Glomerular visceral epithelial cell (primary cell): ENCODE data around the gene POLH.
"Not testable (repeated sequence)": the region's sequence is repeated elsewhere in the genome, so short reads cannot be mapped to it uniquely, and the experiment has no call there.

Source experiments
- DNase-seq: peaks from one replicate; pipeline ENCODE4 v3.0.0-alpha.2; 2016; ENCODE audit errors: extremely low spot score

POLH gene

DNA sequence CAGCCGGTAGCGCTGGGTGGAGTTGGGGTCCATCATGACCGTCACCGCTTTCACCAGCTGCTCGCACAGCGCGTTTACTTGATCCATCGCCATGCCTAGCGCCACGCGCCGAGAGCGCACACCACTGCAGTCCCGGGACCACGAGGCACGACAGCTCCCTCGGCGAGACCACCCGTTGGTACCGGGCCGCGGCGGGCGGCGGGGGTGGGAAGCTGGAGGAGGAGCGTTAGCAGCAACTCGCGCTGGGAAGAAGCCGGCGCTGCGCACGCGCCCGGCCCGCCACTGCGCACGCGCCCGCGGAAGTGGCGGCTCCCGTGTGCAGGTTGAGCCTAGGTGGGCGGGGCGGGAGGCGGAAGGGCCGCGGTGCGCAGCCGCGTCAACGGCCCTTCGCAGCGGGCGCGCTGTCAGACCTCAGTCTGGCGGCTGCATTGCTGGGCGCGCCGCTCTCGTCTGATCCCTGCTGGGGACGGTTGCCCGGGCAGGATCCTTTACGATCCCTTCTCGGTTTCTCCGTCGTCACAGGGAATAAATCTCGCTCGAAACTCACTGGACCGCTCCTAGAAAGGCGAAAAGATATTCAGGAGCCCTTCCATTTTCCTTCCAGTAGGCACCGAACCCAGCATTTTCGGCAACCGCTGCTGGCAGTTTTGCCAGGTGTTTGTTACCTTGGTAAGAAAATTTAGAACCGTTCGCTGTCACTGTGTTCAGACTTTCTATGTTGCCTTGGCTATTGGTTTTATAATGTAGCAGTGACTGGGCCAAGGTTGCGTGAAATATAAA lies at the start of gene POLH, which contains the start of gene XPO5:
Gene POLH (plus strand): TSS at position 414 of the 780 bp plus-strand sequence. CDS start 6,135 bp downstream, outside the sequence.
Gene XPO5 (minus strand): TSS at position 267 of the 780 bp plus-strand sequence. CDS start 174 bp downstream, at position 93.
- DNase-seq: peak; percentile 95

DNA sequence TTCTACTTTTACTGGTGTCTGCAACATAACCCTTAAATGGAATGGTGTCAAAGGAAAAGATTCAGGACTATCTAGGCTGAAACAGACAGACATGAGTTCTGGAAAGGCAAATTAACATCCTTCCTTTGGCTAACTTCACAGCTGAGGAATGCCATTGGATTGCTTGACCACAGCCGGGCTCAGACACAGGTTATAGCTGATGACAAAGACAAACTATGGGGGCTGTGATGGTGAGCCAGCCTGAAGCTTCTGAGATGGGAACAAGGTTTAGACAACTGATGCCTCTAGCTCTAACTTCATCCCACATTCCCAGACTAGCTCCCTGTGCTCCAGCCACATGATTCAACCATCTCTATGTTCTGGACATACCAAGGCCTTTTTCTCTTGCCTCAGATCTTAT lies 43.8 kb upstream of the POLH start:
- DNase-seq: no peak

DNA sequence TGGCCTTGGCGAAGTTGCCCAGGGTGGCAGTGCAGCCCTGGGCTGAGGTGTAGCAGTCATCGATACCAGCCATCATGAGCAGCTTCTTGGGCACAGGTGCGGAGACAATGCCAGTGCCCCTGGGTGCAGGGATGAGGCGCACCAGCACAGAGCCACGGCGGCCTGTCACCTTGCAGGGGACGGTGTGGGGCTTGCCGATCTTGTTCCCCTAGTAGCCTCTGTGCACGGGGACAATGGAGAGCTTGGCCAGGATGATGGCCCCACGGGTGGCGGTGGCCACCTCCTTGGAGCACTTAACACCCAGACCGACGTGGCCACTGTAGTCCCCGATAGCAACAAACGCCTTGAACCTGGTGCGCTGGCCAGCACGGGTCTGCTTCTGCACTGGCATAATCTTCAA lies 37.0 kb upstream of the POLH start:
- not testable (repeated sequence) for DNase-seq

DNA sequence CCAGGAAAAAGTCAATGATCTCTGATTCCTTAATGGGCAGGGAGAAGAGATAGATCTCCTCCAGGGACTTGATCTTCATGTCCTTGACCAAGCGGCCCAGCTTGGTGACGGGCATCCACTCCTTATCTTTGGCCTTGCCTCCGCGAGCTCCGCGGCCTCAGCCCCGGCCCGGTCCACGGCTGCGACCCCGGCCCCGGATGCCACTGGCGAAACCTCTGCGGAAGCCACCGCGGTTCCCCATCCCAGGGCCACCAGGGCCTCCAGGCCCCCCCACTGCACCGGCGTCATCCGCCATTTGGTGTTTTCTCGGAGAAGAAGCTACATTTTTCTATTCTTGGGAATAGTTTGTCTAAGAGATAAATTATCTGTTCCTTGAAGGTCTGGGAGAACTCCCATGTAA lies 36.6 kb upstream of the POLH start:
- not testable (repeated sequence) for DNase-seq

DNA sequence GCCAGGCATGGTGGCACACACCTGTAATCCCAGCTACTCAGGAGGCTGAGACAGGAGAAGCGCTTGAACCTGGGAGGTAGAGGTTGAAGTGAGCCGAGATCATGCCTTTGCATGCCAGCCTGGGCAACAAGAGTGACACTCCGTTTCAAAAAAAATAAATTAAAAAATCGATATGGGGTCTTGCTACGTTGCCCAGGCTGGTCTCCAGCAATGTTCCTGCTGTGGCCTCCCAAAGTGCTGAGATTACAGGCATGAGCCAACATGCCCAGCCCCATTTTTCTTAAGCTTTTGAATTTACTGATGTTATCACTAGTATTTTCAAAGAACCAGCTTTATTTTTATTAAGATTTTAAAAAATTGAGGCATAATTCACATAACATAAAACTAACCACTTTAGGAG lies 35.5 kb upstream of the POLH start:
- no peak for DNase-seq

DNA sequence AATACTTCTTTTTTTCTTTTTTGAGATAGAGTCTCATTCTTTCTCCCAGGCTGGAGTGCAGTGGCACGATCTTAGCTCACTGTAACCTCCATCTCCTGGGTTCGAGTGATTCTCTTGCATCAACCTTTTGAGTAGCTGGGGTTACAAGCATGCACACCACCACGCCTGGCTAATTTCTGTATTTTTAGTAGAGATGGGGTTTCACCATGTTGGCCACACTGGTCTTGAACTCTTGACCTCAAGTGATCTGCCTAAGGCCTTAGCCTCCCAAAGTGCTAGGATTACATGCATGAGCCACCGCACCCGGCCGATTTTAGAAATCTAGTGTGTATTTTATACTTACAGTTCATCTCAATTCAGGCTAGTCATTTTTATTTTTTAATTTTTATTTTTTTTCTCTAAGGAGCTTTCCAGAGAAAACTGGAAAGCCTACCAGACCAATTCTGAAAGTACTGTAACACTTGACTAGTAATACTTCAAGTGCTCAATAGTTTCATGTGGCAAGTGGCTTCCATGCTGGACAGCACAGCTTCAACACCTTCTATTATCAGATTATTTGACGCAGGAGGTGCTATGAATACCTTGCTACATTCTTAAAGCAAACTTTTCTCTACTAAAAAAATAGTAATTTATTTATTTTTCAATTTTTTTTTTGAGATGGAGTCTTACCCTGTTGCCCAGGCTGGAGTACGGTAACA lies 34.1 kb upstream of the POLH start:
- DNase-seq: no peak

DNA sequence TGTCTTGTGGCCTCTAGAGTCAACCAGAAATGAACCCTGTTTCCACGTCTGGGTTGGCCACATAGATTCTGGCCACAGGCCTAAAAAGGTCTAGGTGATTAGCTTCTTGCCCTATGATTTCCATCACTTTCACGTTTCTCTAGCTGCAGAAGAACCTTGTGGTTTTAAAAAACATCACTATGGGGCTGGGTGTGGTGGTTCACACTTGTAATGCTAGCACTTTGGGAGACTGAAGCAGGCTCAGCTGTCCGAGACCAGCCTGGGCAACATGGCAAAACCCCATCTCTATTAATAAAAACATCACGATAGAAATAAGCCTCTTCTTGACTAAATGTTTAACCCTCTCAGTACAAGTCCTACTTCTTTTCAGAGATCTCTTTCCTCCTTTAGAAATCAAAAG lies 31.5 kb upstream of the POLH start:
- DNase-seq: no peak

DNA sequence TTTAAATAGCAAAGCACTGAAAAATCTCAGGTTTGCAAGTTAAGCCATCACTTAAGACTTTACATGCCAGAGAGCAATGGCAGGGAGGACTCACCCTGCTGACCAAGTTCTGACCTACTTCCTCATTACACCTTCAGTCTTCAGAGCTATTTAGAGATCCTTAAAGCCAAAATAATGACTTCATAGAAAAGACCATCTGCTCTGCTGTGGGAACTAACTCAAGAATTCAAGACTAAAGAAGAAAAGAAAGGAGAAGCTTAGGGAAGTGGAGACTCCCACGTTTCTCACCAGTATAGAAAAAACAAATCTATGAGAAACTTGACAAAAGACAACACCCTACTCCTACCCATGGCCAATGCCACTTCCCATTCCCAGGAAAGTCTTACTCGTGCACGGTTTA lies 28.8 kb upstream of the POLH start:
- no peak for DNase-seq

DNA sequence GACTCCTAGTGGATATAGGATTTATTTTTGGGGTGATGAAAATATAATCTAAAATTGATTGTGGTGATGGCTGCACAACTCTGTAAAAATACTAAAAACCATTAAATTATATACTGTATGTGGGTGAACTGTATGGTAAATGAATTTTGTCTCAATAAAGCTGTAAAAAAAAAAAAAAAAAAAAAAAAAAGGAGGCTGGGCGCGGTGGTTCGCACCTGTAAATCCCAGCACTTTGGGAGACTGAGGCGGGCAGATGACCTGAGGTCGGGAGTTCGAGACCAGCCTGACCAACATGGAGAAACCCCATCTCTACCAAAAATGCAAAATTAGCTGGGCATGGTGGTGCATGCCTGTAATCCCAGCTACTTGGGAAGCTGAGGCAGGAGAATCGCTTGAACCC lies 18.4 kb upstream of the POLH start:
- DNase-seq: not testable (repeated sequence)

DNA sequence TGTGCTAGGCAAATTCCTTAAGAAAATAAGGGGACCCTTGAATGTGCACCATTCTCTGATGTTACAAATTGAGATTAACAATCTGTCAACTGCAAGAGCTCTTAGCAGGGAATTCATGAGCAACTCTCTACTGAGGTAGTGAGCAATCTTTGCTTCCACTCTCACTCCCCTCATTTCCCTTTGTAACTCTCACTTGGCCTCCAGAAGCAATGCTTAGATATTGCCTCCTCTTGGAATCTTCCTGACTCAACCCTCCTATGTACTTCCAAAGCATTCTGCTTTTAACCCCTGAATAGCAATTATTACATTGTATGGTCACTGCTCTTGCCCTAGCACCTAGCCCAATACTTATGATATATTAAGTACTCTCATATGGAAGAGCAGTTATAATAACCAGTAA lies 16.7 kb upstream of the POLH start:
- no peak for DNase-seq

DNA sequence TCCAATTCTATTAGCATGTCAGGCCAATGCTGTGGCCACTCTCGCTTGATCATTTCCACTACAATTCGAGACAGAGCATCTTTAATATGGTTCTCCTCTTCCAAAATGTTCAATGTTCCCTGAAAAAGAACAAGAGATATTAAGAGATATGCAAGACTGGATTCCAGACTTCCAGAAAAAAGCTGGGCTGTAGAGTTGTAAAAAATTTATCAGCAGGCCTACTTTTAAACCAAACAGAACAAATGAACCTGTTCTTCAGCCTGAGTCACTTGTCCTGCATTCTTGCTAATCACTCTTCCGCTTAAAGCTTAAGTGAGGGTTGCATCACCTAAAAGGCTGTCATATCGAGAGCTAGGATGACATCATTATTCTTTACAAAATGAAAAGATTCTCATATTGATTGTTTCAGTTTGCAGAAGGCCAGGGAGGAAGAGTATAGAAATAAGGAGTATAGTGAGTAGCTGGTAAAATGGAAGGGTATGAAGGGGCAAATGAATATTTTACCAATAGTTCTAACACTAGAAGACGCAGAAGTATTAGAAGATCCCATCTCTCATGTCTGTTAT lies 5.0 kb upstream of the POLH start:
- DNase-seq: peak; percentile 72

DNA sequence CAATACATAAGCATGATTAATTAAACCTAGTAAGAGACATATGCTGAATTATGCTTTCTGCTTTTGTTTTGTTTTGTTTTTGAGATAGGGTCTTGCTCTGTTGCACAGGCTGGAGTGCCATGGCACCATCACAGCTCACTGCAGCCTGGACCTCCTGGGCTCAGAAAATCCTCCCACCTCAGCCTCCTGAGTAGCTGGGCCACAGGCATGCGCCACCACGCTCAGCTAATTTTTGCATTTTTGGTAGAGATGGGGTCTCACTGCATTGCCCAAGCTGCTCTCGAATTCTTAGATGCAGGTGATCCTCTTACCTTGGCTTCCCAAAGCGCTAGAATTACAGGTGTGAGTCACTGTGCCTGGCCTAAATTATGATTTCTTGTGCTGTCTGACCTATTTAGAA lies 4.0 kb upstream of the POLH start:
- DNase-seq: no peak

DNA sequence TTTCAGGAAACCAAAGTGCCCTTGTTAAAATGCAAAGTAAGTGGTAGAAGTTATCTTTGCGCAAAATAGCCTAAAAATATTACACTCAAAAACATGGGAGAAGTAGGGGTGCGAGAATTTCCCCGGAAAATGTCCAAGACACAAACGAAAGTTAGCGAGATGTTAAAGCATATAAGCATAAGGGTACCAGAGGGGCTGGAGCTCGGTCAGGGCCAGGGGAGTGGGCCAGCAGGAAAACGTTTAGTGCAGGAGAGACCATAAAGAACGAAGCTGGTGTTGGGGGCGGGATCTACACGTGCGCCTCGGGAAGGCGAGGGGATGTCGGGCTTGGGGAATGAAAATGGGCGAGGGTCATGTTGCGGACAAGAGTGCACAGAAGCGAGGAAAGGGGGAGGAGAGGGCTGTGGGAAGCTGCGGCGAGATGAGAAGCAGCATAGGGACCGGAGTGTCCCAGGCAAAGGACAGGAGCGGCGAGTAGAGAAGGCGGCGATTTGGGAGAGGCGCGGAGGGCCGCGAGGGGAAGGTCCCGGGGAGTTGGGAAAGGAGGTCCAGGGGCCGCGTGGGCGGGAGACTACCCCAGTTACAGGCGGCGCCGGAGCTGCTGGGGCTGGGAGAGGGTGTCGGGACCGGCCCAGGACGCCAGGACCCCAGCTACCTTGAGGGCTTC lies 747 bp upstream of the POLH start:
- peak; percentile 34 for DNase-seq

DNA sequence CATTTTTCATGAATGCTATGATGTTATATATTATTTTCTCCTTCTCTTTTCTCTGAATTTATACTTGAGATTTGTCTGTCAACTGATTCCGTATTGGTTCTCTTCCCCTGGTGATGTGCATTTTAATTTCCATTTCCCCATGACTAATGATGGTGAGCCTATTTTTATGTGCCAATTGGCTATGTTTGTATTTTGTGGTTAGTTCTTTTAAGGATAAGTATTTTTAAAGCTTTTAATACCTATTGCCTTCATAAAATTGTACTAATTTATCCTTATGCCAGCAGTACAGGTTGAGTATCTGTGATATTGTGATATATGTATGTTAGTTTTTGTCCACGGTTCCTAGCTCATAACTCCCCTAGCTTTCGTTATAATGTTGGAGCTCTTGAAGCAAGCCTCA lies 2.8 kb downstream of the POLH start:
- DNase-seq: no peak

DNA sequence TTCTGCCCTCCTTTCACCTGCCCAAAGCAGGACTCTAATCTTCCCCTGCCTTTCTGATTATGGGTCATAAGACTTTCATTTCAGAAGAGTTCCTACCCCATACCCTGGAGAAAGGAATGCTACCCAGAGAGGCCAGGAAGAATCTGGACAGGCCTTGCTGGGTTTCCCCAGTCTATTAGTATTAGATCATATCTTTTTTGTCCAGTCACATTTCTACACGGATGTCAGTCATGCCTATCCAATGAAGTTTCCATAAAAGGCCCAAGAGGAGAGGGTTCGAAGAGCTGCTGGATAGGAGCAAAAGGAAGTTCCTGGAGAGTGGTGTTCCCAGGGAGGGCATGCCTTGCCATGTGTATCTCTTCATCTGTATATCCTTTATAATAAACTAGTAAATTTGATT lies 3.2 kb downstream of the POLH start:
- DNase-seq: peak; percentile 73

DNA sequence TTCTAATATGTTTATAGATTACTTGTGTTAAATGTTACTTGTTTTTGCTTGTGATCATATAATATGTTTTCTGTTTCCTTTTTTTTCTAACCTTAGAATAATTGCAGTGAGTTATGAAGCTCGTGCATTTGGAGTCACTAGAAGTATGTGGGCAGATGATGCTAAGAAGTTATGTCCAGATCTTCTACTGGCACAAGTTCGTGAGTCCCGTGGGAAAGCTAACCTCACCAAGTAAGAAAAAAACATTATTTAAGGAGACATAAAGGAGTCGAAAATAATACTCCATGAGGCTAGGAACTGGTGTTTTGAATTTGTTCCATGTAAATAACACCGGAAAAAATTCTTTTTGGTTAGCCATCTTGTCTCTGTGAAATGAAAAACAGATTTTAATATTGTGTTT lies 6.9 kb downstream of the POLH start:
- no peak for DNase-seq

DNA sequence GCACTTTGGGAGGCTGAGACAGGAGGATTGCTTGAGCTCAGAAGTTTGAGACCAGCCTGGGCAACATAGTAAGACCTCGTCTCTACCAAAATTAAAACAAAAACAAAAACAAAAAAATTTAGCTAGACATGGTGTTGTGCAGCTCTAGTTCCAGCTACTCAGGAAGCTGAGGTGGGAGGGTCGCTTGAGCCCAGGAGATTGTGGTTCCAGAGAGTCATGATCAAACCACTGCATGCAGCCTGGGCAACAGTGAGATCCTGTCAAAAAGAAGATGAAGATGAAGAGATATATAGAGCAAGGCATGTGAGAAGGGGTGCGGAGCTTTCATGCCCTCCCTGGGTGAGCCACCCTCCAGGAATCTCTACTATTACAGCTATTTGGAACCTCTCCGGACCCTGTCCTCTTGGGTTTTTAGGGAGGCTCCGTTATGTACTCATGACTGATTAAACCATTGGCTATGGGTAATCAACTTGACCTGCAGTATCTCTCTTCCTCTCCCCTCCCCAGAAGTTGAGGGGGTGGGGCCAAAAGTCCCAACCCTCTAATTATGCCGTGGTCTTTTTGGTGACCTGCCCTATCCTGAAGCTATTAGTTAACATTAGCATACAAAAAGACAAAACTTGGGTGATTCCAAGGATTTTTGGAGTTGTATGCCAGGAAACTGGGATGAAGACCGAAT lies 9.0 kb downstream of the POLH start:
- DNase-seq: no peak

DNA sequence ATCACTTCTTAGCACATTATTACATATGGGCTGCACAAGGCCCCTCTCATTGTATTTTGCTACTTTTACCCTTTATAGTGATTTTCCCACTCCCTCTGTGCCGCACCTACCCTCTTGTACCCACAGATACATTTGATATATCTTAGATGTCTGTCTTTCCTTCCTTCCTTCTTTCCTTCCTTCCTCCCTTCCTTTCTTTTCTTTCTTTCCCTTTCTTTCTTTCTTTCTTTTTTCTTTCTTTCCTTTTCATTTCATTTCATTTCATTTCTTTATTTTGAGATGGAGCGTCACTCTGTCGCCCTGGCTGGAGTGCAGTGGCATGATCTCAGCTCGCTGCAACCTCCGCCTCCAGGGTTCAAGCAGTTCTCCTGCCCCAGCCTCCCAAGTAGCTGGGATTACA lies 12.2 kb downstream of the POLH start:
- no peak for DNase-seq

DNA sequence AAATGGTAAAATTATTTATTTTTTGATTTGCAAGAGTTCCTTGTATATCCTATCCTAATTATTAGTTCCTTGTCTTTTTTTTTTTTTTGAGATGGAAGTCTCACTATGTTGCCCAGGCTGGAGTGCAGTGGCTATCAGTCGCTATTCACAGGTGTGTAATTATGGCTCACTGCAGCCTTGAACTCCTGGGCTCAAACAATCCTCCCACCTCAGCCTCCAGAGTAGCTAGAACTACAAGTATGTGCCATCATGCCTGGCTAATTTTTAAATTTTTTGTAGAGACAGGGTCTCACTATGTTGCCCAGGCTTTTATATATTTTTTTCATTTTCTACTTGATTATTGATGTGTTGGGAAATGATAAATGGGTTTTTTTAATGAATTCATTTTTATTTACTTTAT lies 13.6 kb downstream of the POLH start:
- not testable (repeated sequence) for DNase-seq

DNA sequence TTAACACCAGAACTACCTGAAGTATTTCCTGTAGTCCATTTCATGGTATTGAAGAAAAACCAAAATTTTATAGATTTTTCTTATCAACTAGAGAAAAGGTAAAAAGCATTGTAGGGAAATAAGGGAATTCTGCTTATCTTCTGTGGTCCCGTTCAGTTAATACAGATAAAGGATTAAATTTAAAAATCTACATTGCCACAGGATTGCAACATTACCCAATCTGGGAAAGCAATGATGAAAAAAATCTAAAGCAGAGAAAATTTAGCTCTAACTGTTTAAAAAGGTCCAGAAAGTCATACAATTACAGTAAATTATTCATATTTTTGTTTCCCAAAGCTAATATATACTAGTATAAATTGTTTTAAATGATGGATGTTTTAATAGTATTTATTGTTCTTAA lies 18.0 kb downstream of the POLH start:
- DNase-seq: no peak

DNA sequence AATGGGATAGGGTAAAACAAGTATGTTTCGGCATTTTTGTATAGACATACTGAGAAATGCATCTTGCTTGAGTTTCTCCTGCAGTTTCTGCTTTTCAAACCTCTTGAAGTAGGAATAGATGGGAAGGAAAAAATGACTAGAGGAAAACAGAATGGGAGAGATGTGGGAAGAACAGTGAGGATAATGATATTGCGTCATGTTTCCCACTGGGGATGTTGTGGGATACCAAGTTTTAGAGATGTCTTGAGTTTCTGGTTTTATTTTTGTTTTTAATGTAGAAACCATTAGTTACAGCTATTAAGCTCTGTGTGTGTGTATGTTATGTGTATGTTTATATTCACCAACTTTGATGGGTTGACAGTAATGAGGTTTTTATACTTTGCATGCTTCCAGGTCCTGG lies 24.6 kb downstream of the POLH start:
- no peak for DNase-seq

DNA sequence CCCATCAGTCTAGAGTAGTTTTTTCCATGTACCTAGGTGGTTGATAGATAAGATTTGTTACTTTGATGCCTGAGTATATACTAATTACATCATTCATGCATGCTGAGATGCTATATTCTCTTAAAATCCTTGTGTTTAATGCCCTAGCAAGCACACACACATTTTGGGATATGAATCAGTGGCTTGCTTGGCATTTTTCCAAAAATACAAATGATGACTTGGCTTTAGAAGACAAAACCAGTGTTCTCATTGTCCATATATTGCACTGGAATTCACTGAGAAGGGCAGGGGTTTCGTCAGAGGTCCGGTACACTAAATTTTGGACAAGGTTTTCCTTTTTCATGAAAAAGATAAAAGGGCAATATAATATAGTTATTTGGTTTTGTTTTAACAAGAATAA lies 28.2 kb downstream of the POLH start:
- DNase-seq: peak; percentile 35
